A549 (cell line): Measurements from ENCODE around the gene DEPDC1B. TPM values are rescaled to one million over a fixed set of nuclear protein-coding genes. Genes with fewer than 3 reads are reported as not detected.

Experiments
- ATAC-seq, 2 experiments: fragments of 200-7000 bp in 1 of 2; fragments of >200 bp in 1 of 2; cut with Nextera tagmentation in 1 of 2; cut with Tn5 transposase in 1 of 2; 3 replicates each; pipeline versions ENCODE4 v1.8.0 to v1.9.1; 2018 to 2020; ENCODE audit warnings: mild to moderate bottlenecking in 1 of 2, moderate library complexity in 1 of 2
- CTCF ChIA-PET: fragments of 300-600 bp; sonication (Branson Sonifier 250); formaldehyde crosslinking; extraction: SDS; loops from one replicate; lab custom pipeline; 2021; ENCODE audit warnings: antibody characterized with exemption, inconsistent platforms; lab: Yijun Ruan, JAX
- POLR2A ChIA-PET: fragments of 350-600 bp; formaldehyde crosslinking; extraction: SDS; loops from one replicate; lab custom pipeline; 2021; ENCODE audit warnings: antibody characterized with exemption, inconsistent platforms; lab: Yijun Ruan, JAX
- DNase-seq, 2 experiments: peaks; one replicate each; pipeline versions ENCODE4 v3.0.0 to v3.0.0-alpha.2; 2011 to 2016; ENCODE audit warnings: low read depth in 1 of 2, low spot score in 1 of 2
- FAIRE-seq: peaks from 2 replicates; lab custom pipeline; 2011; peaks lifted over from hg19 to GRCh38; lab: Jason Lieb, UNC
- H3K27ac ChIP-seq, 2 experiments: fragments of >200 bp; sonication (Bioruptor Twin); formaldehyde crosslinking; 3 replicates each; pipeline ENCODE4 v1.5.1; 2016 to 2017
- H3K4me1 ChIP-seq: fragments of >200 bp; sonication (Bioruptor Twin); formaldehyde crosslinking; 3 replicates; pipeline ENCODE4 v1.6.1; 2016
- H3K4me2 ChIP-seq: fragments of >200 bp; sonication (Bioruptor Twin); formaldehyde crosslinking; 3 replicates; pipeline ENCODE4 v1.6.1; 2016
- H3K4me3 ChIP-seq: fragments of >200 bp; sonication (Bioruptor Twin); formaldehyde crosslinking; 3 replicates; pipeline ENCODE4 v1.5.1; 2016
- H3K9me3 ChIP-seq: fragments of >200 bp; sonication (Bioruptor Twin); formaldehyde crosslinking; 3 replicates; pipeline ENCODE4 v1.6.1; 2016
- CBX2 ChIP-seq: fragments of 200-600 bp; sonication (generic); IDR thresholded peaks from 2 replicates; pipeline ENCODE4 v1.6.1; 2016; ENCODE audit warnings: low read depth, mild to moderate bottlenecking, borderline replicate concordance
- CBX8 ChIP-seq: fragments of 200-600 bp; sonication (generic); IDR thresholded peaks from 2 replicates; pipeline ENCODE4 v1.6.1; 2016
- CEBPB ChIP-seq, 2 experiments: fragments of >200 bp in 1 of 2; sonication (Bioruptor Twin) in 1 of 2; formaldehyde crosslinking in 1 of 2; IDR thresholded peaks; 2 replicates each; pipeline ENCODE4 v1.6.1; 2012 to 2016
- CHD2 ChIP-seq: fragments of 150-350 bp; IDR thresholded peaks from 2 replicates; pipeline ENCODE4 v1.6.1; 2014; ENCODE audit warnings: low read length; ENCODE audit not compliant: partially characterized antibody
- EHF ChIP-seq: fragments of 250-450 bp; sonication (Bioruptor Pico); IDR thresholded peaks from 2 replicates; pipeline ENCODE4 v1.5.0; 2020; ENCODE audit warnings: mild to moderate bottlenecking
- EHMT2 ChIP-seq: fragments of 200-600 bp; sonication (generic); IDR thresholded peaks from 2 replicates; pipeline ENCODE4 v1.6.1; 2016; ENCODE audit warnings: antibody characterized with exemption, low read depth, mild to moderate bottlenecking, moderate library complexity
- EP300 ChIP-seq, 2 experiments: fragments of >200 bp; sonication (Bioruptor Twin); formaldehyde crosslinking; IDR thresholded peaks; 2 replicates in 1 of 2; 3 replicates in 1 of 2; pipeline ENCODE4 v1.6.1; 2016 to 2017
- ESRRA ChIP-seq: fragments of 150-350 bp; IDR thresholded peaks from 2 replicates; pipeline ENCODE4 v1.6.1; 2014; ENCODE audit warnings: mild to moderate bottlenecking, low read length, borderline replicate concordance
- FOSB ChIP-seq: fragments of 250-450 bp; sonication (Bioruptor Pico); IDR thresholded peaks from 2 replicates; pipeline ENCODE4 v1.5.0; 2020; ENCODE audit warnings: mild to moderate bottlenecking, moderate library complexity
- FOSL2 ChIP-seq, 2 experiments: fragments of 450-650 bp in 1 of 2; fragments of >200 bp in 1 of 2; sonication (Bioruptor Twin) in 1 of 2; formaldehyde crosslinking; IDR thresholded peaks; 2 replicates each; pipeline versions ENCODE4 v1.5.0 to v1.6.1; 2016 to 2020; ENCODE audit warnings: mild to moderate bottlenecking in 1 of 2, moderate library complexity in 1 of 2
- FOXS1 ChIP-seq: fragments of 250-450 bp; sonication (Bioruptor Pico); IDR thresholded peaks from 2 replicates; pipeline ENCODE4 v1.5.0; 2020; ENCODE audit warnings: mild to moderate bottlenecking, moderate library complexity
- HDAC2 ChIP-seq: fragments of 200-600 bp; sonication (generic); IDR thresholded peaks from 2 replicates; pipeline ENCODE4 v1.6.1; 2016
- HOXB5 ChIP-seq: fragments of 250-450 bp; sonication (Bioruptor Pico); IDR thresholded peaks from 2 replicates; pipeline ENCODE4 v1.5.0; 2020; ENCODE audit warnings: mild to moderate bottlenecking, moderate library complexity
- JUN ChIP-seq, 2 experiments: fragments of >200 bp; sonication (Bioruptor Twin); formaldehyde crosslinking; IDR thresholded peaks; 2 replicates in 1 of 2; 3 replicates in 1 of 2; pipeline ENCODE4 v1.6.1; 2016 to 2017
- MAFK ChIP-seq: fragments of 450-650 bp; IDR thresholded peaks from 2 replicates; pipeline ENCODE4 v1.6.1; 2014; ENCODE audit not compliant: partially characterized antibody
- MAZ ChIP-seq: fragments of 150-350 bp; IDR thresholded peaks from 2 replicates; pipeline ENCODE4 v1.6.1; 2014; ENCODE audit warnings: antibody characterized with exemption, low read depth, low read length, borderline replicate concordance
- NR3C1 ChIP-seq: fragments of >200 bp; sonication (Bioruptor Twin); formaldehyde crosslinking; IDR thresholded peaks from 3 replicates; pipeline ENCODE4 v1.6.1; 2017
- PHF8 ChIP-seq: fragments of 200-600 bp; sonication (generic); IDR thresholded peaks from 2 replicates; pipeline ENCODE4 v1.6.1; 2016; ENCODE audit warnings: low read depth, mild to moderate bottlenecking, antibody characterized with exemption, moderate library complexity, borderline replicate concordance
- POLR2A ChIP-seq: IDR thresholded peaks from 2 replicates; pipeline ENCODE4 v1.6.1; 2012; ENCODE audit warnings: mild to moderate bottlenecking, low read length
- POLR2AphosphoS2 ChIP-seq: conservative IDR thresholded peaks from 2 replicates; pipeline ENCODE4 v1.6.1; 2012; ENCODE audit warnings: low read length, improper control_type of control experiment, inconsistent platforms
- RFX5 ChIP-seq: fragments of 450-650 bp; IDR thresholded peaks from 2 replicates; pipeline ENCODE4 v1.7.1; 2014; ENCODE audit warnings: antibody characterized with exemption, mild to moderate bottlenecking, moderate library complexity
- RNF2 ChIP-seq: fragments of 200-600 bp; sonication (generic); IDR thresholded peaks from 2 replicates; pipeline ENCODE4 v1.6.1; 2016; ENCODE audit warnings: low read depth, mild to moderate bottlenecking, antibody characterized with exemption, moderate library complexity, borderline replicate concordance
- SMC3 ChIP-seq: fragments of >200 bp; sonication (Bioruptor Twin); formaldehyde crosslinking; IDR thresholded peaks from 3 replicates; pipeline ENCODE4 v1.6.1; 2018; ENCODE audit warnings: inconsistent platforms
- SREBF2 ChIP-seq: fragments of 450-650 bp; IDR thresholded peaks from 2 replicates; pipeline ENCODE4 v1.6.1; 2014; ENCODE audit warnings: mild to moderate bottlenecking, moderate library complexity
- TFCP2L1 ChIP-seq: fragments of 250-450 bp; sonication (Bioruptor Pico); IDR thresholded peaks from 2 replicates; pipeline ENCODE4 v1.5.0; 2021; ENCODE audit warnings: mild to moderate bottlenecking
- TP53 ChIP-seq: fragments of 250-450 bp; sonication (Bioruptor Pico); IDR thresholded peaks from 2 replicates; pipeline ENCODE4 v1.5.0; 2021; ENCODE audit warnings: mild to moderate bottlenecking, moderate library complexity
- ZFP36 ChIP-seq: fragments of 450-650 bp; IDR thresholded peaks from 2 replicates; pipeline ENCODE4 v1.6.1; 2014; ENCODE audit warnings: borderline replicate concordance; ENCODE audit not compliant: partially characterized antibody
- WGBS: methylation state at CpG from one replicate; pipeline ENCODE4 v1.1.6; 2017; ENCODE audit errors: missing lambda C conversion rate; 5-methylcytosine and 5-hydroxymethylcytosine counted together
- polyA minus RNA-seq: library from RNA; depleted of rRNA, polyadenylated mRNA; stranded (reverse); fragments of >200 nt; gene quantifications from 2 replicates; pipeline ENCODE4 v1.2.3, GENCODE V29; 2011; rRNA and poly(A)+ RNA removed
- polyA plus RNA-seq, 4 experiments: library from polyadenylated mRNA; depleted of rRNA in 3 of 4; stranded (reverse); fragments of >200 nt; fragmentation: RNase III in 1 of 4; extraction: RNeasy Plus Mini Kit Qiagen cat#74134 plus additional on column Dnase treatment in 1 of 4; gene quantifications; 2 replicates in 3 of 4; 3 replicates in 1 of 4; pipeline ENCODE4 v1.2.3, GENCODE V29; 2011 to 2017
- TF ChIP-seq, protein P1 (sequence below): fragments of 450-650 bp; IDR thresholded peaks from 2 replicates; pipeline ENCODE4 v1.6.1; 2014; ENCODE audit warnings: antibody characterized with exemption
- TF ChIP-seq, protein P2 (sequence below): fragments of >200 bp; sonication (Bioruptor Twin); formaldehyde crosslinking; IDR thresholded peaks from 3 replicates; pipeline ENCODE4 v1.5.1; 2016
- TF ChIP-seq, protein P3 (sequence below): fragments of >200 bp; sonication (Bioruptor Twin); formaldehyde crosslinking; IDR thresholded peaks from 2 replicates; pipeline ENCODE4 v1.6.1; 2016
- TF ChIP-seq, protein P4 (sequence below): fragments of 250-450 bp; sonication (Bioruptor Pico); IDR thresholded peaks from 2 replicates; pipeline ENCODE4 v1.5.0; 2020; ENCODE audit warnings: low read depth, mild to moderate bottlenecking, moderate library complexity

DEPDC1B gene, protein sequence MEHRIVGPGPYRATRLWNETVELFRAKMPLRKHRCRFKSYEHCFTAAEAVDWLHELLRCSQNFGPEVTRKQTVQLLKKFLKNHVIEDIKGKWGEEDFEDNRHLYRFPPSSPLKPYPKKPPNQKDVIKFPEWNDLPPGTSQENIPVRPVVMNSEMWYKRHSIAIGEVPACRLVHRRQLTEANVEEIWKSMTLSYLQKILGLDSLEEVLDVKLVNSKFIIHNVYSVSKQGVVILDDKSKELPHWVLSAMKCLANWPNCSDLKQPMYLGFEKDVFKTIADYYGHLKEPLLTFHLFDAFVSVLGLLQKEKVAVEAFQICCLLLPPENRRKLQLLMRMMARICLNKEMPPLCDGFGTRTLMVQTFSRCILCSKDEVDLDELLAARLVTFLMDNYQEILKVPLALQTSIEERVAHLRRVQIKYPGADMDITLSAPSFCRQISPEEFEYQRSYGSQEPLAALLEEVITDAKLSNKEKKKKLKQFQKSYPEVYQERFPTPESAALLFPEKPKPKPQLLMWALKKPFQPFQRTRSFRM
- polyA plus RNA-seq (2011; rRNA removed) (27.2 and 34.8 TPM in 2 replicates), polyA plus RNA-seq (2017; fragmentation: RNase III; extraction: RNeasy Plus Mini Kit Qiagen cat#74134 plus additional on column Dnase treatment) (15.9 to 18.5 TPM (median 17.4 TPM) in 3 replicates), polyA minus RNA-seq (18.6 and 21.7 TPM in 2 replicates)
- polyA plus RNA-seq (2012; cell fraction: cytosol; rRNA removed) = 17.4 and 18.5 TPM in 2 replicates
- polyA plus RNA-seq (2012; cell fraction: nucleus; rRNA removed) = 7.4 and 10.5 TPM in 2 replicates

DNA sequence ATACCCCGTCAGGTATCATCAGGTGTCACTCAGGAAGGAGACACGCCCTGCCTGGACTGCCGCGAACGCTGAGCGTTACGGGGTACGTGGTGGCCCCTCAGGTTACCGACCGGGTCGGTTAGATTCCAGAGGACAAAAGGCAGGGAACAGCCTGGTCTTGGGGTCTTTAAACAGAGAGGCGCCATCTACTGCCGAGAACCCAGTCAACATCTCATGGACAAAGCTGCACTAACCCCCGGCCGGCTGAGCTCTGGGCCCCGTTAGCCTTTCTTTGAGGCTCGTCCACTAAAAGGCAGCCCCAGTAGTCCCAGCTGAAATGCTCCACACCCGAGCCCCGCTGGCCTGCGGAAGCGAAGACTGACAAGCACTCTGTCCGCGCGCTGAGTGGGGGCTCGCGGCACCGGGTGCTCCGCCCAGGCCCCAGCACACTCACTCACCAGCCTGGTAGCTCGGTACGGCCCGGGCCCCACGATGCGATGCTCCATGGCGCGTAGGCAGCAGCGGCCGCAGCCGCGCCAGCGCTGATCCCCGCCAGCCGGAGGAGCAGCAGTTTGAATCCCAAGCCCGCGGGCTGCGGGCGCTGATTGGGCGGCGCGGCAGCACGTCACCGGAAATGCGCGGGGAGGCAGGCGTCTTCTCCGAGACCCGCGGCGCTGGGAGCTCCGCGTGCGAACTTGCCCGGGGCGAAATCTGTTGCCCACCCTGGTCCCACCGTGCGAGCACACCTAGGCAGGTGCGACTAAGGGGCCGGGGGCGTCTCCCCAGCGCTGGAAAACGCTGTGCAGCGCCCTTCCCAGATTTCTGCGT lies at the start of gene DEPDC1B:
Gene DEPDC1B (minus strand): TSS at position 558 of the 807 bp plus-strand sequence. CDS start 73 bp downstream, at position 485.
- no peak for FAIRE-seq
- peak; percentile 79 to 92 for DNase-seq
- ChIA-PET POLR2A (interaction anchor here (0.6 to 2.2 kb wide), 10 partner anchors 11 to 632 kb away, joined by 3 to 11 read pairs (median 4); partner anchors contain the start of genes ERCC8, NDUFAF2 and ZSWIM6), CTCF (interaction anchor here (0.7 to 5.1 kb wide), 29 partner anchors 8 to 889 kb away, joined by 3 to 64 read pairs (median 4); no protein-coding TSS in a partner anchor)
- Histone ChIP-seq H3K4me1 (peaks cover 38% of the 10 kb centered on the region), H3K4me2 (peak within 1 kb of the TSS; percentile 92), H3K27ac (peak within 1 kb of the TSS; percentile 87 to 93), H3K4me3 (peak within 1 kb of the TSS; percentile 74), H3K9me3 (no peaks in the 10 kb centered on the region)
- WGBS = under 1% methylated on average over 40 of the region's 72 CpGs
- peak; percentile 97 for ATAC-seq
- TF ChIP-seq CBX2 (no peak), SREBF2 (no peak), MAFK (no peak), CHD2 (no peak), CEBPB (IDR thresholded peaks at IDR 0.05) (no peak), JUN (IDR thresholded peaks at IDR 0.05) (peak; percentile 36 to 86; a peak in 3 of 5 replicates), NR3C1 (no peak), TP53 (CRISPR knock-in tag) (no peak), FOSB (no peak), CBX8 (no peak), FOSL2 (IDR thresholded peaks at IDR 0.05) (no peak), FOSL2 (CRISPR knock-in tag; IDR thresholded peaks at IDR 0.05) (no peak), EHMT2 (no peak), ZFP36 (no peak), POLR2A (peak; percentile 66), SMC3 (peak; percentile 38; the same call in 1 of the 3 replicates), EP300 (IDR thresholded peaks at IDR 0.05) (no peak), HOXB5 (CRISPR knock-in tag) (0 out of 2 replicates have a peak, but pooled peaks have one; percentile 51), TFCP2L1 (CRISPR knock-in tag) (no peak), MAZ (no peak), ESRRA (no peak), POLR2AphosphoS2 (no peak), PHF8 (peak; percentile 48), HDAC2 (peak; percentile 54; the same call in 1 of the 2 replicates), RFX5 (peak; percentile 47; the same call in 1 of the 2 replicates), FOXS1 (CRISPR knock-in tag) (no peak), EHF (no peak), RNF2 (no peak)
- TF ChIP-seq, protein P1, sequence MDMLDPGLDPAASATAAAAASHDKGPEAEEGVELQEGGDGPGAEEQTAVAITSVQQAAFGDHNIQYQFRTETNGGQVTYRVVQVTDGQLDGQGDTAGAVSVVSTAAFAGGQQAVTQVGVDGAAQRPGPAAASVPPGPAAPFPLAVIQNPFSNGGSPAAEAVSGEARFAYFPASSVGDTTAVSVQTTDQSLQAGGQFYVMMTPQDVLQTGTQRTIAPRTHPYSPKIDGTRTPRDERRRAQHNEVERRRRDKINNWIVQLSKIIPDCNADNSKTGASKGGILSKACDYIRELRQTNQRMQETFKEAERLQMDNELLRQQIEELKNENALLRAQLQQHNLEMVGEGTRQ = no peak
- TF ChIP-seq, protein P2, sequence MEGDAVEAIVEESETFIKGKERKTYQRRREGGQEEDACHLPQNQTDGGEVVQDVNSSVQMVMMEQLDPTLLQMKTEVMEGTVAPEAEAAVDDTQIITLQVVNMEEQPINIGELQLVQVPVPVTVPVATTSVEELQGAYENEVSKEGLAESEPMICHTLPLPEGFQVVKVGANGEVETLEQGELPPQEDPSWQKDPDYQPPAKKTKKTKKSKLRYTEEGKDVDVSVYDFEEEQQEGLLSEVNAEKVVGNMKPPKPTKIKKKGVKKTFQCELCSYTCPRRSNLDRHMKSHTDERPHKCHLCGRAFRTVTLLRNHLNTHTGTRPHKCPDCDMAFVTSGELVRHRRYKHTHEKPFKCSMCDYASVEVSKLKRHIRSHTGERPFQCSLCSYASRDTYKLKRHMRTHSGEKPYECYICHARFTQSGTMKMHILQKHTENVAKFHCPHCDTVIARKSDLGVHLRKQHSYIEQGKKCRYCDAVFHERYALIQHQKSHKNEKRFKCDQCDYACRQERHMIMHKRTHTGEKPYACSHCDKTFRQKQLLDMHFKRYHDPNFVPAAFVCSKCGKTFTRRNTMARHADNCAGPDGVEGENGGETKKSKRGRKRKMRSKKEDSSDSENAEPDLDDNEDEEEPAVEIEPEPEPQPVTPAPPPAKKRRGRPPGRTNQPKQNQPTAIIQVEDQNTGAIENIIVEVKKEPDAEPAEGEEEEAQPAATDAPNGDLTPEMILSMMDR = peak; percentile 50
- TF ChIP-seq, protein P3, sequence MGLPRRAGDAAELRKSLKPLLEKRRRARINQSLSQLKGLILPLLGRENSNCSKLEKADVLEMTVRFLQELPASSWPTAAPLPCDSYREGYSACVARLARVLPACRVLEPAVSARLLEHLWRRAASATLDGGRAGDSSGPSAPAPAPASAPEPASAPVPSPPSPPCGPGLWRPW = no peak
- TF ChIP-seq, protein P4, sequence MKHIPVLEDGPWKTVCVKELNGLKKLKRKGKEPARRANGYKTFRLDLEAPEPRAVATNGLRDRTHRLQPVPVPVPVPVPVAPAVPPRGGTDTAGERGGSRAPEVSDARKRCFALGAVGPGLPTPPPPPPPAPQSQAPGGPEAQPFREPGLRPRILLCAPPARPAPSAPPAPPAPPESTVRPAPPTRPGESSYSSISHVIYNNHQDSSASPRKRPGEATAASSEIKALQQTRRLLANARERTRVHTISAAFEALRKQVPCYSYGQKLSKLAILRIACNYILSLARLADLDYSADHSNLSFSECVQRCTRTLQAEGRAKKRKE = no peak
